OCI-LY3 (cell line): Measurements from ENCODE around the gene TUBGCP3.

Experiments
- EZH2phosphoT487 ChIP-seq: fragments of 200-600 bp; shearing (Covaris generic); IDR thresholded peaks from 2 replicates; pipeline ENCODE4 v1.6.1; 2018; ENCODE audit warnings: antibody characterized with exemption, mixed run types, low read depth
- TF ChIP-seq, protein P1 (sequence below): fragments of 200-600, 300-600 bp; sonication (generic); IDR thresholded peaks from 2 replicates; pipeline ENCODE4 v1.5.1; 2014; ENCODE audit warnings: antibody characterized with exemption, low read length, low read depth

- TF ChIP-seq, protein P1, sequence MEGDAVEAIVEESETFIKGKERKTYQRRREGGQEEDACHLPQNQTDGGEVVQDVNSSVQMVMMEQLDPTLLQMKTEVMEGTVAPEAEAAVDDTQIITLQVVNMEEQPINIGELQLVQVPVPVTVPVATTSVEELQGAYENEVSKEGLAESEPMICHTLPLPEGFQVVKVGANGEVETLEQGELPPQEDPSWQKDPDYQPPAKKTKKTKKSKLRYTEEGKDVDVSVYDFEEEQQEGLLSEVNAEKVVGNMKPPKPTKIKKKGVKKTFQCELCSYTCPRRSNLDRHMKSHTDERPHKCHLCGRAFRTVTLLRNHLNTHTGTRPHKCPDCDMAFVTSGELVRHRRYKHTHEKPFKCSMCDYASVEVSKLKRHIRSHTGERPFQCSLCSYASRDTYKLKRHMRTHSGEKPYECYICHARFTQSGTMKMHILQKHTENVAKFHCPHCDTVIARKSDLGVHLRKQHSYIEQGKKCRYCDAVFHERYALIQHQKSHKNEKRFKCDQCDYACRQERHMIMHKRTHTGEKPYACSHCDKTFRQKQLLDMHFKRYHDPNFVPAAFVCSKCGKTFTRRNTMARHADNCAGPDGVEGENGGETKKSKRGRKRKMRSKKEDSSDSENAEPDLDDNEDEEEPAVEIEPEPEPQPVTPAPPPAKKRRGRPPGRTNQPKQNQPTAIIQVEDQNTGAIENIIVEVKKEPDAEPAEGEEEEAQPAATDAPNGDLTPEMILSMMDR = no peak
- TF ChIP-seq EZH2phosphoT487 = no peak
Measured at GRCh38 chr13:112475889-112476288, 112.1 kb downstream of the TUBGCP3 start.
